T-helper 1 cell treated with Interleukin-12 subunit alpha and Interleukin-12 subunit beta and Interleukin-4 antibody, amounts not matched to agents 30 μg/mL and 1 μg/mL, for 36 hours (primary cell): ENCODE data around the gene KYAT1.
A peak's percentile ranks its signal among the peaks of the same experiment; 100 is the strongest.

ENCODE experiments used
- H3K27ac Mint-ChIP-seq: one replicate; pipeline ENCODE4 v1.8.0; 2021; ENCODE audit warnings: mild to moderate bottlenecking, mixed read lengths
- H3K27me3 Mint-ChIP-seq: one replicate; pipeline ENCODE4 v1.8.0; 2021; ENCODE audit warnings: low read depth, mixed read lengths
- H3K36me3 Mint-ChIP-seq: one replicate; pipeline ENCODE4 v1.8.0; 2021; ENCODE audit warnings: low read depth, mixed read lengths
- H3K4me1 Mint-ChIP-seq: one replicate; pipeline ENCODE4 v1.8.0; 2021; ENCODE audit warnings: low read depth, mixed read lengths
- H3K4me3 Mint-ChIP-seq: one replicate; pipeline ENCODE4 v1.8.0; 2021; ENCODE audit warnings: mild to moderate bottlenecking, moderate library complexity, mixed read lengths
- H3K9me3 Mint-ChIP-seq: one replicate; pipeline ENCODE4 v1.8.0; 2021; ENCODE audit warnings: mixed read lengths

Gene KYAT1

DNA sequence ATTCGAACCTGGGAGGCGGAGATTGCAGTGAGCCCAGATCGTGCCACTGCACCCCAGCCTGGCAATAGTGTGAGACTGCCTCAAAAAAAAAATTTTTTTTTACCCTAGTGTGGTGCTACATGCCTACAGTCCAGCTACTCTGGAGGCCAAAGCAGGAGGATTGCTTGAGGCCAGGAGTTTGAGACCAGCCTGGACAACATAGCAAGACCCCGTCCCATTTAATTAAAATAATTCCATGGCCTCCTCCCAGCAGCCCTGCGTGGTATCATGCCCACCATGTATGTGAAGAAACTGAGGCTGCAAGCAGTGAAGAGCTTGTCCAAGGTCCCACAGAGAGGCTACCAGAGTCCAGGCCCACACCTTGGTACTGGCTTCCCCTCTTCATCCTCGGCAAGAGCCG, 19.6 kb upstream of the KYAT1 start:
- Mint-ChIP-seq H3K4me3 (no peak overlapping the region), H3K27me3 (no peaks in the 10 kb centered on the region), H3K36me3 (peaks cover 18% of the 10 kb centered on the region), H3K9me3 (no peaks in the 10 kb centered on the region), H3K27ac (peak overlapping the region; percentile 97), H3K4me1 (peaks cover 53% of the 10 kb centered on the region)

DNA sequence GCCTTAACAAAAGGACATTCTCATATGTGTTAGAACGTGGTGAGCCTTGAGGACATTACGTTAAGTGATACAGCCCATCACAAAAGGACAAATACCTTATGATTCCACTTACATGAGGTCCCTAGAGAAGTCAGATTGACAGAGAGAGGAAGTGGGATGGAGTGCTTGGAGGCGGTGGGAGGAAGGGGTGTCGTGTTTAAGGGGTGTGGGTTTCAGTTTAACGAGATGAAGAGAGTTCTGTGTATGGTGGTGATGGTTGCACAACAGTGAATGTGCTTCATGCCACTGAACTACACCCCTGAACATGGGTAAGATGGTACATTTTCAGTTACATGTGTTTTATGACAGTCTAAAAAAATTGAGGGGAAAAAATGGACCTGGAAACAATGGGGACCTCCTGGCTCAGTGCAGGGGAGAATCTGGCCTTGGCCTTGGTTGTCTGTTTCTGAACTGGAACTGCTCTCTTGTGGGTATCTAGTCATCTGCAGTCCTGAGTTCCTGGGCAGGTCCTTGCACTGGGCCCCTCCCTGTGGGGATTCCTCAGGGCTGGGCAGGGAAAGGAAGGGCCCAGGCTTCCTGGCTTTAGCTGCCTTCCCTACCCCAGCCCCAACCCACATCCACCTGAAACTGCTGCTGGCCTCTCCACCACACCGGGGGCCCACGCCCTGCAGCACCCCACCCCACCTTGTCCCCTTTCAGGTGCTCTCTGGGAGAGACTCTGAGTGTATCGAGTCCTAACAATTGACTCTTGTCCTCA, 18.0 kb upstream of the KYAT1 start:
- H3K36me3 Mint-ChIP-seq = peaks cover 28% of the 10 kb centered on the region
- no peaks in the 10 kb centered on the region for H3K9me3 Mint-ChIP-seq
- H3K27me3 Mint-ChIP-seq = no peaks in the 10 kb centered on the region
- H3K4me3 Mint-ChIP-seq = peak overlapping the region; percentile 70
- H3K4me1 Mint-ChIP-seq = peaks cover 64% of the 10 kb centered on the region
- peak overlapping the region; percentile 97 for H3K27ac Mint-ChIP-seq

- peaks cover 30% of the 10 kb centered on the region for H3K36me3 Mint-ChIP-seq
- H3K27ac Mint-ChIP-seq = peak overlapping the region; percentile 97
- no peaks in the 10 kb centered on the region for H3K9me3 Mint-ChIP-seq
- H3K4me1 Mint-ChIP-seq = peaks cover 62% of the 10 kb centered on the region
- peak overlapping the region; percentile 70 for H3K4me3 Mint-ChIP-seq
- no peaks in the 10 kb centered on the region for H3K27me3 Mint-ChIP-seq
Observed at GRCh38 chr9:128898845-128899565, 17.3 kb upstream of the KYAT1 start.

GRCh38 chr9:128898382-128898781, 16.6 kb upstream of the KYAT1 start:
- Mint-ChIP-seq H3K27ac (peak overlapping the region; percentile 97), H3K4me1 (peaks cover 61% of the 10 kb centered on the region), H3K4me3 (peak overlapping the region; percentile 18), H3K27me3 (no peaks in the 10 kb centered on the region), H3K9me3 (no peaks in the 10 kb centered on the region), H3K36me3 (peaks cover 31% of the 10 kb centered on the region)

- H3K27me3 Mint-ChIP-seq = no peaks in the 10 kb centered on the region
- no peak overlapping the region for H3K4me3 Mint-ChIP-seq
- H3K4me1 Mint-ChIP-seq = peaks cover 51% of the 10 kb centered on the region
- peaks cover 36% of the 10 kb centered on the region for H3K36me3 Mint-ChIP-seq
- no peaks in the 10 kb centered on the region for H3K9me3 Mint-ChIP-seq
- peak overlapping the region; percentile 69 for H3K27ac Mint-ChIP-seq
Observed at GRCh38 chr9:128895556-128895955, 13.8 kb upstream of the KYAT1 start.

GRCh38 chr9:128894764-128895163, 13.0 kb upstream of the KYAT1 start:
- H3K27me3 Mint-ChIP-seq = no peaks in the 10 kb centered on the region
- peak overlapping the region; percentile 6 for H3K4me3 Mint-ChIP-seq
- peaks cover 45% of the 10 kb centered on the region for H3K4me1 Mint-ChIP-seq
- H3K36me3 Mint-ChIP-seq = peaks cover 36% of the 10 kb centered on the region
- H3K27ac Mint-ChIP-seq = peak overlapping the region; percentile 69
- H3K9me3 Mint-ChIP-seq = no peaks in the 10 kb centered on the region

- Mint-ChIP-seq H3K27ac (peak overlapping the region; percentile 76), H3K36me3 (peaks cover 41% of the 10 kb centered on the region), H3K4me1 (peaks cover 39% of the 10 kb centered on the region), H3K4me3 (peak overlapping the region; percentile 1), H3K9me3 (no peaks in the 10 kb centered on the region), H3K27me3 (no peaks in the 10 kb centered on the region)
Observed at GRCh38 chr9:128893354-128893753, 11.6 kb upstream of the KYAT1 start.

- Mint-ChIP-seq H3K27ac (peak overlapping the region; percentile 52), H3K4me3 (no peak overlapping the region), H3K27me3 (no peaks in the 10 kb centered on the region), H3K4me1 (peaks cover 38% of the 10 kb centered on the region), H3K36me3 (peaks cover 37% of the 10 kb centered on the region), H3K9me3 (no peaks in the 10 kb centered on the region)
Observed at GRCh38 chr9:128892221-128892921, 10.6 kb upstream of the KYAT1 start.

DNA sequence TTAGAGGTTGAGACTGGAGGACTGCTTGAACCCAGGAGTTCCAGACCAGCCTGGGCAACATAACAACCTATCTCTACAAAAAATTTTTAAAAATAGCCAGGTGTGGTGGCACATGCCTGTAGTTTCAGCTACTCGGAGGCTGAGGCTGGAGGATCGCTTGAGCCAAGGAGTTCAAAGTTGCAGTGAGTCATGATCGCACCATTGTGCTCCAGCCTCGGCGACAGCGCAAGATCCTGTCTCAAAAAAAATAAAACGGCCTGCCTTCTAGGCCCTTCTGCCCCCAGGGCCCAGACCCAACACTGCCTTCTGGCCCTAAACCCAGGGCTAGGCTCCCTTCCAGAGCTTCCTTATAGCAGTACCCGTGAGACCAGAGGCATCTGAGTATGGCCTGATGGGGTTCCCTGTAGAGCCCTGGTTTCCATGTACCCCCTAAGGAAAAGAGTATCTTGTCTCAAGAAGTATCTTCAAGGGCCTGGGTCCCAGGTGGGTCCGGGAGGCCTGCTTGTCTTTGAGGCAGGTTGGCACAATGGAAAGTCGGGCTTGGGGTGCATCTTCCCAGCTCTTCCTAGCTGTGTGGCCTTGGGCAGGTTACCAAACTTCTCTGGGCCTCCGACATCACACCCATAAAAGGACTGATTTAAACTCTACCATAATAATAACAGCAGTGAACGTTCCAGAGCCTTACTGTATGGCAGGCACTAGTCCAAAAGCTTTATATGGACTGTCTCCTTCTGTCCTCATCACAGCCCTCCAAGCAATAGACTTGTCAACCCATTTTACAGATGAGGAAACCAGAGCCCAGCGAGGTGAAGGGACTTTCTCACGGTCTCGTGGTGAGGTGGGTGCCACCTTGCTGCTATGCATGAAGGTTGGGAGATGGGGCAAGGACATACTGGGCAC, 9.8 kb upstream of the KYAT1 start:
- Mint-ChIP-seq H3K27ac (peak overlapping the region; percentile 52), H3K27me3 (no peaks in the 10 kb centered on the region), H3K4me3 (no peak overlapping the region), H3K4me1 (peaks cover 37% of the 10 kb centered on the region), H3K36me3 (peaks cover 36% of the 10 kb centered on the region), H3K9me3 (no peaks in the 10 kb centered on the region)

DNA sequence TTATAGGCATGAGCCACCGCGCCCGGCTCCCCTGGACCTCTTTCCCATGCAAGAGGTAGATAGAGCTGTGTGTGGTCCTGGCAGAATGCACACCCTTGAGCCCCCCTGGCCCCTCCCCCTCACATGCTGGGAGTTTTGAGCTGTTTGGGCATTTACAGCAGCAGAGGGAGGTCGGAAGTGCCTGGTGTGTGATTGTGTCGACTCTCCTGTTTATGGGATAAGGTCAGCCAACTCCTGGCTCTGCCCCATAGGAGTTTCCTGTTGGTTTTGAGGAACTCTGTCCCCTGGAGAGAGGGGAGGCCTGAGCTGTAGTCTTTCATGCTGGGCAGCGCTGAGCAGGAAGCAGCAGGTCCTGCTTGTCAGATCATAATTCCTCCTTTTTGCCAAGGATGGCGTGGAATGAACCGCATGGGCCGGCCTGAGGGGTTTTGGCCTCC, 6.2 kb upstream of the KYAT1 start:
- H3K36me3 Mint-ChIP-seq = peaks cover 41% of the 10 kb centered on the region
- H3K27me3 Mint-ChIP-seq = no peaks in the 10 kb centered on the region
- H3K9me3 Mint-ChIP-seq = no peaks in the 10 kb centered on the region
- no peak overlapping the region for H3K4me3 Mint-ChIP-seq
- H3K4me1 Mint-ChIP-seq = peaks cover 48% of the 10 kb centered on the region
- H3K27ac Mint-ChIP-seq = no peak overlapping the region

- H3K4me1 Mint-ChIP-seq = peaks cover 48% of the 10 kb centered on the region
- peaks cover 42% of the 10 kb centered on the region for H3K36me3 Mint-ChIP-seq
- no peaks in the 10 kb centered on the region for H3K9me3 Mint-ChIP-seq
- no peaks in the 10 kb centered on the region for H3K27me3 Mint-ChIP-seq
- H3K4me3 Mint-ChIP-seq = no peak overlapping the region
- H3K27ac Mint-ChIP-seq = no peak overlapping the region
Observed at GRCh38 chr9:128887049-128887448, 5.3 kb upstream of the KYAT1 start.

DNA sequence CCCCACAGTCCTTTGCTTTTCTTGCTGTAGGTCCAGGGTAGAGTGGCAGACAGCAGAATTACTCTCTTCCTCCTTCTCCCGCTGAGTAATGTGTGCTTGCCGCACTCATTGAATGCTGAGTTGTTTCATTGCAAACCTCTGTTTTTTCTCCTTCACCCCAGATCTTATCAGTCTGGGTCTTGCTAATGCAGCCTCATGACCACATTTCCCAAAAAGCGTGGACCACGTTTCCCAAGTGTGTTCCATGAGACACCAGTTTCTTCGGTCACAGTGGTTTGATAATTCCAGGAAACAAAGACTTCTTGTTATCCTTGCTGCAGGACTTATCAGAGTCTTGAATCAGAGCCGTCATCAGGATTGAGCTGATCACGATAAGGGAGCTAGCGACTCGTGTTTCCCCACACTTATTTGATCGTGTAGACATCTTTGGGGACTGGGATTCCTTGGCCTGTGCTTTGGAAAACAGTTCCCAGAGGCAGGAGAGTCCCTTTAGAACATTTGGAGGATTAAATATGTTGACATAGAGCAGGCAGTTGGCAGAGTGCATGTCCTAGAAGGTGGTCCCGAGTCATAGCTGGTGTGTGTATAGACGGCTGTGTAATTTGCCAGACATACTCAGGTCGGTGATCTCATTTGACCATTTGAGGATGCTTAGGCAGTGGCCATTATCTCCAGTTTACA, 4.6 kb upstream of the KYAT1 start:
- peak overlapping the region; percentile 23 for H3K27ac Mint-ChIP-seq
- peak overlapping the region; percentile 11 for H3K4me3 Mint-ChIP-seq
- peaks cover 40% of the 10 kb centered on the region for H3K36me3 Mint-ChIP-seq
- H3K4me1 Mint-ChIP-seq = peaks cover 43% of the 10 kb centered on the region
- H3K9me3 Mint-ChIP-seq = no peaks in the 10 kb centered on the region
- H3K27me3 Mint-ChIP-seq = no peaks in the 10 kb centered on the region

- Mint-ChIP-seq H3K27me3 (no peaks in the 10 kb centered on the region), H3K4me3 (peak overlapping the region; percentile 44), H3K27ac (no peak overlapping the region), H3K36me3 (peaks cover 40% of the 10 kb centered on the region), H3K9me3 (no peaks in the 10 kb centered on the region), H3K4me1 (peaks cover 45% of the 10 kb centered on the region)
Observed at GRCh38 chr9:128885798-128886197, 4.0 kb upstream of the KYAT1 start.
